Activated T-helper 1 cell treated with anti-CD3 and anti-CD28 coated beads, Interleukin-12 subunit alpha, Interleukin-12 subunit beta, Interleukin-2, Interleukin-4 antibody, amounts not matched to agents 30 ng/mL and 10 ng/mL and 1 ng/mL, durations not matched to agents 14 hours and 24 hours and 36 hours (primary cell): Measurements from ENCODE around the gene IL31RA. TPM values are rescaled to one million over a fixed set of nuclear protein-coding genes. Genes with fewer than 3 reads are reported as not detected.
A peak's percentile ranks its signal among the peaks of the same experiment; 100 is the strongest.
"Not testable (repeated sequence)": the region's sequence is repeated elsewhere in the genome, so short reads cannot be mapped to it uniquely, and the experiment has no call there.

Experiments
- DNase-seq: peaks from one replicate; pipeline ENCODE4 v3.0.0; 2021; ENCODE audit warnings: low spot score
- H3K27ac Mint-ChIP-seq: one replicate; pipeline ENCODE4 v1.8.0; 2021; ENCODE audit warnings: mild to moderate bottlenecking, mixed read lengths
- H3K27me3 Mint-ChIP-seq: one replicate; pipeline ENCODE4 v1.8.0; 2022; ENCODE audit warnings: mild to moderate bottlenecking, moderate library complexity, mixed read lengths; ENCODE audit not compliant: insufficient read depth
- H3K36me3 Mint-ChIP-seq: one replicate; pipeline ENCODE4 v1.8.0; 2021; ENCODE audit warnings: low read depth, mixed read lengths
- H3K4me1 Mint-ChIP-seq: one replicate; pipeline ENCODE4 v1.8.0; 2021; ENCODE audit warnings: low read depth, mixed read lengths
- H3K4me3 Mint-ChIP-seq: one replicate; pipeline ENCODE4 v1.8.0; 2021; ENCODE audit warnings: mild to moderate bottlenecking, moderate library complexity, mixed read lengths
- H3K9me3 Mint-ChIP-seq: one replicate; pipeline ENCODE4 v1.8.0; 2021; ENCODE audit warnings: mixed read lengths
- intact Hi-C: fragments of 100-400 bp; cut with micrococcal nuclease; formaldehyde crosslinking; loops from one replicate; pipeline ENCODE4 v1.15.1; 2024
- total RNA-seq: library from RNA; stranded (reverse); gene quantifications from 2 replicates; pipeline ENCODE4 v1.2.3, GENCODE V29; 2022

IL31RA gene
- 0.44 and 0.80 TPM in 2 replicates for total RNA-seq

GRCh38 chr5:55850839-55851674, at the start of gene IL31RA:
IL31RA (plus strand) TSS chr5:55851357; CDS start chr5:55851571, 214 bp downstream.
- Mint-ChIP-seq H3K4me3 (no peak within 1 kb of the TSS), H3K27me3 (peaks cover 2% of the 10 kb centered on the region), H3K36me3 (peaks cover 4% of the 10 kb centered on the region), H3K27ac (peak within 1 kb of the TSS; percentile 20), H3K9me3 (peaks cover 4% of the 10 kb centered on the region), H3K4me1 (peaks cover 59% of the 10 kb centered on the region)
- intact Hi-C loops = no loop called here
- DNase-seq = no peak

GRCh38 chr5:55808814-55809213, 42.3 kb upstream of the IL31RA start:
- H3K9me3 Mint-ChIP-seq = peaks cover 13% of the 10 kb centered on the region
- H3K36me3 Mint-ChIP-seq, intact Hi-C loops, H3K4me1 Mint-ChIP-seq, DNase-seq, H3K4me3 Mint-ChIP-seq, H3K27ac Mint-ChIP-seq: not testable (repeated sequence)
- peaks cover 20% of the 10 kb centered on the region for H3K27me3 Mint-ChIP-seq

- H3K4me3 Mint-ChIP-seq, H3K36me3 Mint-ChIP-seq, H3K4me1 Mint-ChIP-seq, intact Hi-C loops, H3K9me3 Mint-ChIP-seq, DNase-seq, H3K27ac Mint-ChIP-seq: not testable (repeated sequence)
- H3K27me3 Mint-ChIP-seq = peaks cover 44% of the 10 kb centered on the region
Measured at GRCh38 chr5:55815939-55816338, 35.2 kb upstream of the IL31RA start.

GRCh38 chr5:55816342-55816741, 34.8 kb upstream of the IL31RA start:
- no peak overlapping the region for H3K27ac Mint-ChIP-seq
- intact Hi-C loops = no loop called here
- no peaks in the 10 kb centered on the region for H3K36me3 Mint-ChIP-seq
- DNase-seq = no peak
- peaks cover 46% of the 10 kb centered on the region for H3K27me3 Mint-ChIP-seq
- peaks cover 2% of the 10 kb centered on the region for H3K4me1 Mint-ChIP-seq
- no peak overlapping the region for H3K4me3 Mint-ChIP-seq
- no peaks in the 10 kb centered on the region for H3K9me3 Mint-ChIP-seq

- Mint-ChIP-seq H3K36me3 (no peaks in the 10 kb centered on the region), H3K9me3 (no peaks in the 10 kb centered on the region), H3K27me3 (peaks cover 48% of the 10 kb centered on the region), H3K4me3 (no peak overlapping the region), H3K4me1 (peaks cover 7% of the 10 kb centered on the region), H3K27ac (no peak overlapping the region)
- DNase-seq = no peak
- intact Hi-C loops = no loop called here
Measured at GRCh38 chr5:55817030-55817429, 34.1 kb upstream of the IL31RA start.

- H3K27ac Mint-ChIP-seq = no peak overlapping the region
- H3K36me3 Mint-ChIP-seq = no peaks in the 10 kb centered on the region
- DNase-seq = no peak
- H3K27me3 Mint-ChIP-seq = peaks cover 47% of the 10 kb centered on the region
- intact Hi-C loops = no loop called here
- H3K4me3 Mint-ChIP-seq = no peak overlapping the region
- H3K4me1 Mint-ChIP-seq = peaks cover 12% of the 10 kb centered on the region
- H3K9me3 Mint-ChIP-seq = no peaks in the 10 kb centered on the region
Measured at GRCh38 chr5:55820488-55820887, 30.7 kb upstream of the IL31RA start.

- intact Hi-C loops = no loop called here
- Mint-ChIP-seq H3K27me3 (peaks cover 47% of the 10 kb centered on the region), H3K9me3 (no peaks in the 10 kb centered on the region), H3K36me3 (no peaks in the 10 kb centered on the region), H3K4me3 (peak overlapping the region; percentile 31), H3K27ac (no peak overlapping the region), H3K4me1 (peaks cover 12% of the 10 kb centered on the region)
- peak; percentile 4 for DNase-seq
Measured at GRCh38 chr5:55821731-55822512, 29.2 kb upstream of the IL31RA start.

GRCh38 chr5:55823151-55823796, 27.9 kb upstream of the IL31RA start:
- no peak overlapping the region for H3K4me3 Mint-ChIP-seq
- peaks cover 5% of the 10 kb centered on the region for H3K9me3 Mint-ChIP-seq
- peaks cover 12% of the 10 kb centered on the region for H3K4me1 Mint-ChIP-seq
- no peak for DNase-seq
- intact Hi-C loops = no loop called here
- peaks cover 47% of the 10 kb centered on the region for H3K27me3 Mint-ChIP-seq
- no peaks in the 10 kb centered on the region for H3K36me3 Mint-ChIP-seq
- no peak overlapping the region for H3K27ac Mint-ChIP-seq

GRCh38 chr5:55829956-55830355, 21.2 kb upstream of the IL31RA start:
- Mint-ChIP-seq H3K36me3 (peaks cover 4% of the 10 kb centered on the region), H3K27ac (no peak overlapping the region), H3K4me1 (peaks cover 13% of the 10 kb centered on the region), H3K27me3 (peaks cover 5% of the 10 kb centered on the region), H3K9me3 (peaks cover 20% of the 10 kb centered on the region), H3K4me3 (no peak overlapping the region)
- intact Hi-C loops = no loop called here
- no peak for DNase-seq

- H3K27me3 Mint-ChIP-seq = peaks cover 1% of the 10 kb centered on the region
- peaks cover 17% of the 10 kb centered on the region for H3K9me3 Mint-ChIP-seq
- no peak for DNase-seq
- H3K27ac Mint-ChIP-seq = no peak overlapping the region
- peaks cover 13% of the 10 kb centered on the region for H3K4me1 Mint-ChIP-seq
- H3K4me3 Mint-ChIP-seq = no peak overlapping the region
- peaks cover 4% of the 10 kb centered on the region for H3K36me3 Mint-ChIP-seq
- intact Hi-C loops = no loop called here
Measured at GRCh38 chr5:55832446-55832845, 18.7 kb upstream of the IL31RA start.

- no peak overlapping the region for H3K4me3 Mint-ChIP-seq
- DNase-seq = no peak
- peaks cover 1% of the 10 kb centered on the region for H3K36me3 Mint-ChIP-seq
- H3K9me3 Mint-ChIP-seq = peaks cover 14% of the 10 kb centered on the region
- no peak overlapping the region for H3K27ac Mint-ChIP-seq
- H3K27me3 Mint-ChIP-seq = peaks cover 4% of the 10 kb centered on the region
- H3K4me1 Mint-ChIP-seq = no peaks in the 10 kb centered on the region
- intact Hi-C loops = no loop called here
Measured at GRCh38 chr5:55836191-55836590, 15.0 kb upstream of the IL31RA start.

- H3K4me1 Mint-ChIP-seq = no peaks in the 10 kb centered on the region
- DNase-seq = no peak
- H3K4me3 Mint-ChIP-seq = no peak overlapping the region
- intact Hi-C loops = no loop called here
- no peak overlapping the region for H3K27ac Mint-ChIP-seq
- H3K27me3 Mint-ChIP-seq = peaks cover 4% of the 10 kb centered on the region
- peaks cover 15% of the 10 kb centered on the region for H3K9me3 Mint-ChIP-seq
- peaks cover 2% of the 10 kb centered on the region for H3K36me3 Mint-ChIP-seq
Measured at GRCh38 chr5:55841976-55842375, 9.2 kb upstream of the IL31RA start.

- no peak for DNase-seq
Measured at GRCh38 chr5:55847837-55848236, 3.3 kb upstream of the IL31RA start.

More at GRCh38 chr5:55847837-55848236, 3.3 kb upstream of the IL31RA start:
- peaks cover 33% of the 10 kb centered on the region for H3K4me1 Mint-ChIP-seq
- H3K4me3 Mint-ChIP-seq = no peak overlapping the region
- peaks cover 2% of the 10 kb centered on the region for H3K27me3 Mint-ChIP-seq
- peaks cover 5% of the 10 kb centered on the region for H3K36me3 Mint-ChIP-seq
- H3K9me3 Mint-ChIP-seq = peaks cover 19% of the 10 kb centered on the region
- H3K27ac Mint-ChIP-seq = no peak overlapping the region
- intact Hi-C loops = no loop called here
